Astrocyte (in vitro differentiated cells and primary cell): ENCODE data around the gene PBXIP1. TPM values are rescaled to one million over a fixed set of nuclear protein-coding genes. Genes with fewer than 3 reads are reported as not detected.

ENCODE experiments used
- DNase-seq: peaks from one replicate; pipeline ENCODE4 v3.0.0-alpha.2; 2010; ENCODE audit warnings: low read depth
- FAIRE-seq: peaks from 2 replicates; lab custom pipeline; 2011; peaks lifted over from hg19 to GRCh38; lab: Jason Lieb, UNC
- H2AFZ ChIP-seq: 2 replicates; pipeline ENCODE4 v1.6.0; 2012; ENCODE audit warnings: low read depth, low read length, inconsistent platforms
- H3K27ac ChIP-seq: 2 replicates; pipeline ENCODE4 v1.5.1; 2011; ENCODE audit warnings: low read depth, low read length, inconsistent platforms
- H3K27me3 ChIP-seq: 2 replicates; pipeline ENCODE4 v1.6.0; 2011; ENCODE audit warnings: low read length, inconsistent platforms; ENCODE audit not compliant: insufficient read depth
- H3K36me3 ChIP-seq: 2 replicates; pipeline ENCODE4 v1.5.1; 2011; ENCODE audit warnings: low read length, inconsistent platforms; ENCODE audit not compliant: insufficient read depth
- H3K4me1 ChIP-seq: 2 replicates; pipeline ENCODE4 v1.5.1; 2011; ENCODE audit warnings: low read length, inconsistent platforms; ENCODE audit not compliant: insufficient read depth
- H3K4me2 ChIP-seq: 2 replicates; pipeline ENCODE4 v1.6.0; 2012; ENCODE audit warnings: low read length, inconsistent platforms
- H3K4me3 ChIP-seq: 2 replicates; pipeline ENCODE4 v1.5.1; 2011; ENCODE audit warnings: low read depth, mild to moderate bottlenecking, low read length, inconsistent platforms; ENCODE audit not compliant: insufficient read depth
- H3K79me2 ChIP-seq: 2 replicates; pipeline ENCODE4 v1.6.0; 2012; ENCODE audit warnings: mild to moderate bottlenecking, low read length, inconsistent platforms; ENCODE audit not compliant: insufficient read depth
- H3K9ac ChIP-seq: 2 replicates; pipeline ENCODE4 v1.6.0; 2012; ENCODE audit warnings: mild to moderate bottlenecking, low read length, inconsistent platforms
- H3K9me3 ChIP-seq: 2 replicates; pipeline ENCODE4 v1.5.1; 2012; ENCODE audit warnings: low read depth, mild to moderate bottlenecking, low read length, inconsistent platforms; ENCODE audit not compliant: insufficient read depth
- H4K20me1 ChIP-seq: 2 replicates; pipeline ENCODE4 v1.6.0; 2012; ENCODE audit warnings: low read length, inconsistent platforms; ENCODE audit not compliant: insufficient read depth
- H3K27ac Mint-ChIP-seq: one replicate; pipeline ENCODE4 v1.8.0; 2021; ENCODE audit warnings: mild to moderate bottlenecking, mixed read lengths; ENCODE audit not compliant: unreplicated experiment
- H3K27me3 Mint-ChIP-seq: one replicate; pipeline ENCODE4 v1.8.0; 2021; ENCODE audit warnings: low read depth, mixed read lengths; ENCODE audit not compliant: unreplicated experiment
- H3K36me3 Mint-ChIP-seq: one replicate; pipeline ENCODE4 v1.8.0; 2021; ENCODE audit warnings: low read depth, mixed read lengths; ENCODE audit not compliant: unreplicated experiment
- H3K4me1 Mint-ChIP-seq: one replicate; pipeline ENCODE4 v1.8.0; 2021; ENCODE audit warnings: low read depth, mixed read lengths; ENCODE audit not compliant: unreplicated experiment
- H3K4me3 Mint-ChIP-seq: one replicate; pipeline ENCODE4 v1.8.0; 2021; ENCODE audit warnings: mild to moderate bottlenecking, moderate library complexity, mixed read lengths; ENCODE audit not compliant: unreplicated experiment
- H3K9me3 Mint-ChIP-seq: one replicate; pipeline ENCODE4 v1.8.0; 2021; ENCODE audit warnings: mild to moderate bottlenecking, mixed read lengths; ENCODE audit not compliant: unreplicated experiment
- EZH2 ChIP-seq: IDR thresholded peaks from 2 replicates; pipeline ENCODE4 v1.6.1; 2012; ENCODE audit warnings: mild to moderate bottlenecking, low read length, inconsistent platforms; ENCODE audit not compliant: insufficient read depth
- total RNA-seq: library from RNA; stranded (reverse); gene quantifications from 2 replicates; pipeline ENCODE4 v1.2.1, GENCODE V29; 2021
- TF ChIP-seq, protein P1 (sequence below): IDR thresholded peaks from 2 replicates; pipeline ENCODE4 v1.5.1; 2011; ENCODE audit warnings: low read depth, mild to moderate bottlenecking, inconsistent platforms, low read length, moderate library complexity; ENCODE audit not compliant: insufficient read depth

PBXIP1 gene
- total RNA-seq, 1 donor from 2014 or later = 89.2 TPM

DNA sequence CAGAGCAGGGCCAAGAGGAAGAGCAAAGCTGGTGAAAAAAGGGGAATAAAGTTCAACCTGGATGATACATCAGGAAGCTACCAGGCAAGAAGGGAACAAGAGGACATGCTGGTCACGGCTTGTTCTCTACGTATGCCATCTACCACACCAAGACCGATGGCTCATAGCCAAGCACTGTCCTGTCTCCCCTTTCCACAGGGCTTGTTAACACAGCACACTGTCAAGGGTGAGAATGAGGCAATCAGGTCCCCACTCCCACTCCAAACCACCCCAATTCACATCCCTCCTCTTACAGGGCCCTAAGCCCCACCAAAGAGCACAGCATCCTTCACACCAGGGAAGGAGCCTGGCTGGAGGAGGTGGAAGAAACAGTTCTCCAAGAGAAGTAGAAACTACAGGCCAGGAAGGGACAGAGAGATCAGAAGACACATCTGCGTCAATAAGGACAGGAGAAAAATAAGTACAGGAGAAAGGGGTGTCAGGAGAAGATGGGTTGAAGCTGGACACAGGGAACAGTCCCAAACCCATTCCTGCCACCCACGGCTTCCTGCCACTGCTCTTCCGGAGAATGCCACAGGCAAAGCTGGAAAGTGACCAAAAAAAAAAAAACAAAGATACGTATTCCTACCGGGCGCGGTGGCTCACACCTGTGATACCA, 15.6 kb upstream of the PBXIP1 start:
- no peak for TF ChIP-seq EZH2
- TF ChIP-seq, protein P1, sequence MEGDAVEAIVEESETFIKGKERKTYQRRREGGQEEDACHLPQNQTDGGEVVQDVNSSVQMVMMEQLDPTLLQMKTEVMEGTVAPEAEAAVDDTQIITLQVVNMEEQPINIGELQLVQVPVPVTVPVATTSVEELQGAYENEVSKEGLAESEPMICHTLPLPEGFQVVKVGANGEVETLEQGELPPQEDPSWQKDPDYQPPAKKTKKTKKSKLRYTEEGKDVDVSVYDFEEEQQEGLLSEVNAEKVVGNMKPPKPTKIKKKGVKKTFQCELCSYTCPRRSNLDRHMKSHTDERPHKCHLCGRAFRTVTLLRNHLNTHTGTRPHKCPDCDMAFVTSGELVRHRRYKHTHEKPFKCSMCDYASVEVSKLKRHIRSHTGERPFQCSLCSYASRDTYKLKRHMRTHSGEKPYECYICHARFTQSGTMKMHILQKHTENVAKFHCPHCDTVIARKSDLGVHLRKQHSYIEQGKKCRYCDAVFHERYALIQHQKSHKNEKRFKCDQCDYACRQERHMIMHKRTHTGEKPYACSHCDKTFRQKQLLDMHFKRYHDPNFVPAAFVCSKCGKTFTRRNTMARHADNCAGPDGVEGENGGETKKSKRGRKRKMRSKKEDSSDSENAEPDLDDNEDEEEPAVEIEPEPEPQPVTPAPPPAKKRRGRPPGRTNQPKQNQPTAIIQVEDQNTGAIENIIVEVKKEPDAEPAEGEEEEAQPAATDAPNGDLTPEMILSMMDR = no peak
- DNase-seq = no peak
- H3K4me2 ChIP-seq = peak overlapping the region; percentile 94
- Mint-ChIP-seq H3K9me3 (no peaks in the 10 kb centered on the region), H3K4me1 (peaks cover 29% of the 10 kb centered on the region), H3K36me3 (peaks cover 3% of the 10 kb centered on the region), H3K27ac (no peak overlapping the region), H3K4me3 (peak overlapping the region; percentile 93), H3K27me3 (no peaks in the 10 kb centered on the region)
- no peaks in the 10 kb centered on the region for H3K9me3 ChIP-seq
- peak; percentile 13 for FAIRE-seq
- peak overlapping the region; percentile 77 for H3K4me3 ChIP-seq
- peaks cover 67% of the 10 kb centered on the region for H3K79me2 ChIP-seq
- H2AFZ ChIP-seq = no peak overlapping the region
- H4K20me1 ChIP-seq = peaks cover 40% of the 10 kb centered on the region
- peak overlapping the region; percentile 91 for H3K9ac ChIP-seq
- peaks cover 47% of the 10 kb centered on the region for H3K4me1 ChIP-seq
- H3K36me3 ChIP-seq = peaks cover 18% of the 10 kb centered on the region
- no peaks in the 10 kb centered on the region for H3K27me3 ChIP-seq
- peak overlapping the region; percentile 99 for H3K27ac ChIP-seq

DNA sequence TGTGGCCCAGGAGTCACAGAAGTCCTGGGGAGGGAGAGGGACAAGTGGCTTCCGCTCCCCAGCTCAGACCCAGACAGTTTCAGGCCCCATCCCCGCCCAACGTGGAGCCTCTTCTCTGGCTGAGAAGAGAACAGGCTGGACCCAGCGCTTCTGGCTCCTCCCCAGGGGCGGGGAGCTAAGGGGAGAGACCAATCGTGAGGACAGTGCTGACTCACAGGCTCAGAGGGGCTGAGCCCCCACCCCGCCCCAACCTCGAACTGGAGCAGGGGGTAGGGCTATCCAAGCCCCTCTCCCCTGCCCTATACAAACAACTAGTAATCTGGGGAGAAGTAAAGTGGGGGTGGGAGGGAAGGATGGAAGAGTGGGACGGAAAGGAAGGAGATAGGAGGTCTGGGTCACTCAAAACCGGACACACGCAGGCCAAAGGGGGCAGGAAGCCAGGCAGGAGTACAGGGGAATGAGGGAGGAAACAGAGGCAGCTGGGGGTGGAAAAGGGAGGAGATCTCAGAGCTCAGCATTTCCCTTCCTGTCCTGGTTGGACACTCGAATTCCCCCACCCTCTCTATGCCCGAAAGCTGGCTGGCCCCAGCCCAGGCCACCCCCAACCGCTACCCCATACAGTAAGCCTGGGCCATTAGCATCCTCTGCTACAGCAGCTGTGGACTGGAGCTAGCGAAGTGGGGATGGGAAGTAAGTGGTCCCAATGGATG, 14.9 kb upstream of the PBXIP1 start, which contains the start of gene SHC1:
Gene SHC1, minus strand, starts transcription at position 117 of the 710 bp plus-strand sequence. CDS start 221 bp downstream, outside the sequence.
- no peak for TF ChIP-seq EZH2
- TF ChIP-seq, protein P1 = no peak
- no peaks in the 10 kb centered on the region for H3K27me3 Mint-ChIP-seq
- peak within 1 kb of the TSS; percentile 93 for H3K4me3 Mint-ChIP-seq
- Histone ChIP-seq H3K36me3 (peaks cover 22% of the 10 kb centered on the region), H3K4me2 (peak within 1 kb of the TSS; percentile 94), H3K79me2 (peaks cover 67% of the 10 kb centered on the region), H3K9ac (peak within 1 kb of the TSS; percentile 91), H3K4me3 (peak within 1 kb of the TSS; percentile 77), H3K4me1 (peaks cover 43% of the 10 kb centered on the region), H3K27ac (peak within 1 kb of the TSS; percentile 99), H4K20me1 (peaks cover 47% of the 10 kb centered on the region), H3K9me3 (no peaks in the 10 kb centered on the region), H2AFZ (no peak within 1 kb of the TSS), H3K27me3 (no peaks in the 10 kb centered on the region)
- DNase-seq (peak; percentile 91), FAIRE-seq (no peak)
- peaks cover 3% of the 10 kb centered on the region for H3K36me3 Mint-ChIP-seq
- no peak within 1 kb of the TSS for H3K27ac Mint-ChIP-seq
- H3K9me3 Mint-ChIP-seq = no peaks in the 10 kb centered on the region
- peaks cover 29% of the 10 kb centered on the region for H3K4me1 Mint-ChIP-seq
